CD14-positive monocyte (primary cell): ENCODE data around the gene VN1R5. TPM values are rescaled to one million over a fixed set of nuclear protein-coding genes. Genes with fewer than 3 reads are reported as not detected.

Source experiments
- DNase-seq, 3 donors: peaks; one replicate each; pipeline ENCODE4 v3.0.0-alpha.2; 2011 to 2022
- H2AFZ ChIP-seq: 2 replicates; pipeline ENCODE4 v1.6.0; 2012; ENCODE audit warnings: mild to moderate bottlenecking, low read depth, low read length, inconsistent platforms; ENCODE audit not compliant: insufficient read depth, poor library complexity, severe bottlenecking
- H3K27ac ChIP-seq, 2 donors: 1 replicate in 1 of 2; 2 replicates in 1 of 2; pipeline ENCODE4 v1.5.1; 2012 to 2013; ENCODE audit warnings: low read length in 2 of 2, control low read depth in 1 of 2, inconsistent platforms in 1 of 2, low read depth in 1 of 2, mild to moderate bottlenecking in 1 of 2
- H3K27me3 ChIP-seq, 2 donors: one replicate each; pipeline versions ENCODE4 v1.6.0 to v1.6.1; 2011 to 2013; ENCODE audit warnings: low read length in 2 of 2; ENCODE audit not compliant: control insufficient read depth in 2 of 2, insufficient read depth in 2 of 2
- H3K36me3 ChIP-seq, 2 donors: replicated peaks in 1 of 2; 1 replicate in 1 of 2; 2 replicates in 1 of 2; pipeline versions ENCODE4 v1.5.1 to v1.6.1; 2012 to 2013; ENCODE audit warnings: low read length in 2 of 2, control low read depth in 1 of 2, inconsistent platforms in 1 of 2, mild to moderate bottlenecking in 1 of 2; ENCODE audit not compliant: insufficient read depth in 2 of 2, control insufficient read depth in 1 of 2
- H3K4me1 ChIP-seq, 2 donors: 1 replicate in 1 of 2; 2 replicates in 1 of 2; pipeline versions ENCODE4 v1.5.1 to v1.6.1; 2012 to 2013; ENCODE audit warnings: low read length in 2 of 2, control low read depth in 1 of 2, inconsistent platforms in 1 of 2, mild to moderate bottlenecking in 1 of 2, moderate library complexity in 1 of 2; ENCODE audit not compliant: insufficient read depth in 2 of 2, control insufficient read depth in 1 of 2
- H3K4me2 ChIP-seq: replicated peaks from 2 replicates; pipeline ENCODE3; 2012; ENCODE audit warnings: low read length, moderate library complexity, mild to moderate bottlenecking; ENCODE audit not compliant: poor library complexity, severe bottlenecking; ENCODE audit errors: extremely low read depth
- H3K4me3 ChIP-seq, 3 experiments: fragments of 200-600 bp in 1 of 3; sonication (generic) in 1 of 3; replicated peaks in 1 of 3; 1 replicate in 2 of 3; 2 replicates in 1 of 3; pipeline ENCODE4 v1.5.1; 2011 to 2013; ENCODE audit warnings: low read length in 3 of 3, mild to moderate bottlenecking in 3 of 3, control low read depth in 2 of 3, low read depth in 2 of 3, inconsistent platforms in 1 of 3, moderate library complexity in 1 of 3
- H3K79me2 ChIP-seq: 2 replicates; pipeline ENCODE4 v1.6.0; 2012; ENCODE audit warnings: mild to moderate bottlenecking, control low read depth, inconsistent platforms, low read length, moderate library complexity; ENCODE audit not compliant: insufficient read depth
- H3K9ac ChIP-seq: 2 replicates; pipeline ENCODE4 v1.6.0; 2017; ENCODE audit warnings: low read length, mild to moderate bottlenecking; ENCODE audit not compliant: insufficient read depth, poor library complexity, severe bottlenecking
- H3K9me3 ChIP-seq, 2 donors: replicated peaks in 1 of 2; 1 replicate in 1 of 2; 2 replicates in 1 of 2; pipeline versions ENCODE4 v1.5.1 to v1.6.1; 2012 to 2013; ENCODE audit warnings: low read length in 2 of 2, control low read depth in 1 of 2; ENCODE audit not compliant: control insufficient read depth in 1 of 2, insufficient read depth in 1 of 2
- H4K20me1 ChIP-seq: 2 replicates; pipeline ENCODE4 v1.6.0; 2012; ENCODE audit warnings: mild to moderate bottlenecking, low read length, control low read depth, moderate library complexity; ENCODE audit not compliant: insufficient read depth
- H3K27ac Mint-ChIP-seq, 7 donors: one replicate each; pipeline ENCODE4 v1.8.0; 2020; ENCODE audit warnings: mild to moderate bottlenecking in 7 of 7, mixed read lengths in 7 of 7, moderate library complexity in 6 of 7, inconsistent platforms in 2 of 7
- H3K27me3 Mint-ChIP-seq, 3 donors: one replicate each; pipeline ENCODE4 v1.8.0; 2021 to 2022; ENCODE audit warnings: low read depth in 3 of 3, mild to moderate bottlenecking in 3 of 3, mixed read lengths in 3 of 3, moderate library complexity in 3 of 3, inconsistent platforms in 1 of 3
- H3K36me3 Mint-ChIP-seq, 2 donors: one replicate each; pipeline ENCODE4 v1.8.0; 2020; ENCODE audit warnings: mixed read lengths in 2 of 2, inconsistent platforms in 1 of 2, mild to moderate bottlenecking in 1 of 2
- H3K4me1 Mint-ChIP-seq: one replicate; pipeline ENCODE4 v1.8.0; 2020; ENCODE audit warnings: mild to moderate bottlenecking, mixed read lengths
- H3K4me3 Mint-ChIP-seq, 2 donors: one replicate each; pipeline ENCODE4 v1.8.0; 2020; ENCODE audit warnings: mild to moderate bottlenecking in 2 of 2, mixed read lengths in 2 of 2, moderate library complexity in 1 of 2
- H3K9me3 Mint-ChIP-seq, 7 donors: one replicate each; pipeline ENCODE4 v1.8.0; 2020 to 2022; ENCODE audit warnings: mixed read lengths in 7 of 7, mild to moderate bottlenecking in 6 of 7, moderate library complexity in 6 of 7, inconsistent platforms in 2 of 7
- CTCF ChIP-seq: fragments of 200-600 bp; IDR thresholded peaks from one replicate; pipeline ENCODE4 v1.8.0; 2022; ENCODE audit warnings: antibody characterized with exemption, mild to moderate bottlenecking
- WGBS: methylation state at CpG from one replicate; pipeline ENCODE4 v1.1.5; 2013; ENCODE audit warnings: missing lambda C conversion rate; ENCODE audit not compliant: insufficient coverage; 5-methylcytosine and 5-hydroxymethylcytosine counted together
- intact Hi-C, 2 donors: fragments of 100-400 bp; cut with micrococcal nuclease; formaldehyde crosslinking; loops; one replicate each; pipeline versions ENCODE4 v1.15.0 to v1.15.1; 2023
- polyA plus RNA-seq, 3 donors: library from polyadenylated mRNA; depleted of rRNA in 1 of 3; unstranded in 2 of 3; stranded (reverse) in 1 of 3; fragments of 300-500 nt in 2 of 3; fragments of >200 nt in 1 of 3; fragmentation: Illumina TruSeq in 2 of 3; gene quantifications; 1 replicate in 2 of 3; 2 replicates in 1 of 3; pipeline ENCODE4 v1.2.3, GENCODE V29; 2012 to 2021

The VN1R5 gene
- polyA plus RNA-seq, 3 donors: not detected

- Histone ChIP-seq H3K4me3 (no peak overlapping the region), H4K20me1 (no peaks in the 10 kb centered on the region), H3K4me2 (no peak overlapping the region), H3K9me3 (peaks cover 4 to 28% of the 10 kb centered on the region in 2 donors), H3K4me1 (no peaks in the 10 kb centered on the region), H3K79me2 (no peaks in the 10 kb centered on the region), H3K27me3 (no peaks in the 10 kb centered on the region), H2AFZ (no peak overlapping the region), H3K27ac (no peak overlapping the region), H3K9ac (no peak overlapping the region), H3K36me3 (no peaks in the 10 kb centered on the region)
- Mint-ChIP-seq H3K9me3 (peaks cover 9 to 34% (median 21%) of the 10 kb centered on the region in 7 donors), H3K27me3 (no peaks in the 10 kb centered on the region), H3K4me1 (no peaks in the 10 kb centered on the region), H3K36me3 (no peaks in the 10 kb centered on the region), H3K4me3 (no peak overlapping the region), H3K27ac (no peak overlapping the region)
- WGBS: 91% methylated on average over 5 of the region's 5 CpGs
- no peak for TF ChIP-seq CTCF
- intact Hi-C loops: no loop called here
- no peak for DNase-seq
These were observed 25.2 kb downstream of the VN1R5 start for GRCh38 chr1:247281001-247281574.

GRCh38 chr1:247286134-247286670 lies 30.3 kb downstream of the VN1R5 start:
- H3K27ac ChIP-seq: no peak overlapping the region
- Mint-ChIP-seq H3K4me3 (no peak overlapping the region), H3K27me3 (no peaks in the 10 kb centered on the region), H3K27ac (no peak overlapping the region), H3K36me3 (no peaks in the 10 kb centered on the region), H3K9me3 (peaks cover 38 to 64% (median 56%) of the 10 kb centered on the region in 7 donors), H3K4me1 (no peaks in the 10 kb centered on the region)
- no peak for TF ChIP-seq CTCF
- 98% methylated on average over 22 of the region's 23 CpGs for WGBS
- no peaks in the 10 kb centered on the region for H3K79me2 ChIP-seq
- no peaks in the 10 kb centered on the region for H3K4me1 ChIP-seq
- H2AFZ ChIP-seq: no peak overlapping the region
- DNase-seq: no peak
- H4K20me1 ChIP-seq: no peaks in the 10 kb centered on the region
- intact Hi-C loops: no loop called here
- no peak overlapping the region for H3K4me2 ChIP-seq
- H3K4me3 ChIP-seq: no peak overlapping the region
- no peak overlapping the region for H3K9ac ChIP-seq
- H3K36me3 ChIP-seq: no peaks in the 10 kb centered on the region
- peaks cover 36 to 60% of the 10 kb centered on the region in 2 donors for H3K9me3 ChIP-seq
- no peaks in the 10 kb centered on the region for H3K27me3 ChIP-seq
